GM19455 (cell line): ENCODE results near the gene ERFE.

Source experiments
- ATAC-seq: cut with Tn5 transposase; IDR thresholded peaks from one replicate; pipeline ENCODE4 v1.9.1; 2021; ENCODE audit not compliant: unreplicated experiment

The ERFE gene

DNA sequence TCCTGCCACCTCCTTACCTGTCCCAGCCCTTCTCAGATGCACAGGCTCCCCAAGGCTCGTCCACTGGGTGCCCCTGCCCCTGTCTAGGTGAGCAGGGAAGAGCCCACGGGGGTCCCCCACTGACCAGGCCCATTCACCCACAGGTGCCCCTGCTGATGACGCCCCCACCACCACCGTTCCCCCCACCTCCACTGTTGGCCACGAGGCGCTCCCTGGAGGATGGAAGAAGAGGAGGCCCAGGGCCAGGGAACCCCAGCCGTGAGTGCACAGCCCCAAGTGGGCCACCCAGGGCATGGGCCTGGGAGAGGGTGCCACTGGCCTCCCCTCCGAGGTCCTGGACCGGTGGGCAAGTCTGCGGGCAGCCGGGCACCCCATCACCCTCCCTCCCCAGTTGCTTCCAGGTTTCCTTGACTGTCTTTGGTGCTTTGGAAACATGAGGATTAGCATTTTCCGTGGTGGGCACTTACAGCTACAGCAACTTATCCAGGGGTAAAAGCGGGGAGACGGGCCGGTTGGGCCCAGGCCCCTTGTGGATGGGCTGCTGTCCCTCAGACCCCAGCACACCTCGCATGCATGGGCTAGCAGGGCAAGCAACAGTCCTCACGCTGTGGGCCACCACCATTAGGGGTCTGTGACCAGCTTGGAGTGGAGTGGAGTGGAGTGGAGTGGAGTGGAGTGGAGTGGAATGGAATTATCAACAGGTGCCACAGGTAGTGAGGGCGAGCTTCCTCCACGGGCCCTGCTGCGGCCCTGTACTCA lies 33.5 kb upstream of the ERFE start:
- no peak for ATAC-seq

DNA sequence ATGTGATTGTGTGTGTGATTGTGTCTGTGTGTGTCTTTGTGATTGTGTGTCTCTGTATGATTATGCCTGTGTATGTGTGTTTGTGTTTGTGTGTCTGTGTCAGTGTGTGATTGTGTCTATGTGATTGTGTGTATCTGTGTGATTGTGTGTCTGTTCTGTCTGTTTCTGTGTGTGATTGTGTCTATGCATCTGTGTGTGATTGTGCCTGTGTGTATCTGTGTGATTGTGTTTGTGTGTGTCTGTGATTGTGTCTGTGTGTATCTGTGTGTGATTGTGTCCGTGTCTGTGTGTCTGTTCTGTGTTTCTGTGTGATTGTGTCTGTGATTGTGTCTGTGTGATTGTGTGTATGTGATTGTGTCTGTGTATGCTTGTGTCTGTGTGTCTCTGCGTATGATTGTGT lies 32.4 kb upstream of the ERFE start:
- no peak for ATAC-seq

DNA sequence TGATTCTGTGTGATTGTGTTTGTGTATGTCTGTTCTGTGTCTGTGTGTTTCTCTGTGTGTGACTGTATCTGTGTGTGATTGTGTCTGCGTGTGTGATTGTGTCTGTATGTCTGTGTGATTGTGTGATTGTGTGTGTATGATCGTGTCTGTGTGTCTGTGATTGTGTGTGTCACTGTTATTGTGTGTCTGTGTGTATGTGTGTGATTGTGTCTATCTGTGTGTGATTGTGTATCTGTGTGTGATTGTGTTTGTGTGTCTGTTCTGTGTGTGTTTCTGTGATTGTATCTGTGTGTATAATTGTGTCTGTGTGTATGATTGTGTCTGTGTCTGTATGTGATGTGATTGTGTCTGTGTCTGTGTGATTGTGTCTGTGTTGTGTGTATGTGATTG lies 32.0 kb upstream of the ERFE start:
- ATAC-seq = no peak

DNA sequence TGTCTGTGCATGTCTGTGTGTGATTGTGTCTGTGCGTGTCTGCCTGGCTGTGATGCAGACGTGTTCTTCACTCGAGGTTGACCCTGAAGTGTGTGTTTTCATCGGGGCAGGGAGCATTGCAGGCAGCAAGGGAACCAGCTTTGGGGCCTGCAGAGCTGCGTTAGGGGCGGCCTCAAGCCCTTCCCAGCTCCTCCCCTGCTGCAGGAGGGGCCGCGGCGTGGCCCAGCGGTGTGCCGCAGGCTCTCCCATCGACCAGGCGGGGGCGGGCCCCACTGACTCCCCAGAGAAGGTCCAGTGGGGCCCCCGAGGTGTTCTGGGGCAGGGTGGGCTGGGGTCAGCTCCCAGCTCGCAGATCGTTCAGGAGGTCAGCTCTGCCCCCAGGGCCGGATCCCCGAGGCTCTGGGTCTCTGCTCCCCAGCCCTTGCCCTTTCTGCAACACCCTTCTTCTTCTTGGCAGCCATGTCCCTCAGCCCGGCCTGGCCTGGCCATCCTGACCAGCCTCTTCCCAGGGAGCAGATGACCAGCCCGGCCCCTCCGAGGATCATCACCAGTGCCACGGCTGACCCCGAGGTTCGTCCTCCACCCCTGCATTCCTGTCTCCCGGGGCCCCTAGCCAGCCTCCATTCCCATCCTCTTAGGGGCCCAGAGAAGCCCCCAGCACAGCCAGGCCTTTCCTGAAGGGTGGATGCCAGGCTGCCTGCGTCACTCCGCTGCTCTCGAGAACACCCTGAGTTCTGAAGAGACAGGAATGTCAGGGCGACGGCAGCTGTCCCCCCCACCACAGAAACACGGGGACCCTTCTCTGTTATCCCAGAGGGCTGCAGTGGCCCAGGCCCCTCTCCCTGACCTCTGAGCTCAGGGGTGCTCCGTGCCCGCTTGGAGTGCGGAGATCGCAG lies 31.4 kb upstream of the ERFE start:
- ATAC-seq = no peak

- ATAC-seq = no peak
Measured at GRCh38 chr2:238128061-238128440, 30.7 kb upstream of the ERFE start.

DNA sequence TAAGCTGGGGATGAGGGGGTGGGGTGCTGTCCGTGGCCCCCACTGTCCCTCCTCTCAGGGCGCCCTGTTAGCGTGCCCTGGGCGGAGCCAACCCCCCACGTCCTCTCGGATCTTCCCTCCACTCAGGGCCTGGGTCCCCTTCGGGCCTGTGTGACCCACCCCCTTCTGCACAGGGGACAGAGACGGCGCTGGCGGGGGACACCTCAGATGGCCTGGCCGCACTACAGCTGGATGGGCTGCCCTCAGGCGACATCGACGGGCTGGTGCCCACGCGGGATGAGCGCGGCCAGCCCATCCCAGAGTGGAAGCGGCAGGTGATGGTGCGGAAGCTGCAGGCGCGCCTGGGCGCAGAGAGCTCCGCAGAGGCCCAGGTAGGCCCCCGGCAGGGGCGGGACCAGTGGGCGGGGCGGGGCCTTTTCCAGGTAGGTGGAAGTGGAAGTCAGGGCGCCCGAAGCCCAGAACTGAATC lies 30.2 kb upstream of the ERFE start:
- ATAC-seq = no peak

DNA sequence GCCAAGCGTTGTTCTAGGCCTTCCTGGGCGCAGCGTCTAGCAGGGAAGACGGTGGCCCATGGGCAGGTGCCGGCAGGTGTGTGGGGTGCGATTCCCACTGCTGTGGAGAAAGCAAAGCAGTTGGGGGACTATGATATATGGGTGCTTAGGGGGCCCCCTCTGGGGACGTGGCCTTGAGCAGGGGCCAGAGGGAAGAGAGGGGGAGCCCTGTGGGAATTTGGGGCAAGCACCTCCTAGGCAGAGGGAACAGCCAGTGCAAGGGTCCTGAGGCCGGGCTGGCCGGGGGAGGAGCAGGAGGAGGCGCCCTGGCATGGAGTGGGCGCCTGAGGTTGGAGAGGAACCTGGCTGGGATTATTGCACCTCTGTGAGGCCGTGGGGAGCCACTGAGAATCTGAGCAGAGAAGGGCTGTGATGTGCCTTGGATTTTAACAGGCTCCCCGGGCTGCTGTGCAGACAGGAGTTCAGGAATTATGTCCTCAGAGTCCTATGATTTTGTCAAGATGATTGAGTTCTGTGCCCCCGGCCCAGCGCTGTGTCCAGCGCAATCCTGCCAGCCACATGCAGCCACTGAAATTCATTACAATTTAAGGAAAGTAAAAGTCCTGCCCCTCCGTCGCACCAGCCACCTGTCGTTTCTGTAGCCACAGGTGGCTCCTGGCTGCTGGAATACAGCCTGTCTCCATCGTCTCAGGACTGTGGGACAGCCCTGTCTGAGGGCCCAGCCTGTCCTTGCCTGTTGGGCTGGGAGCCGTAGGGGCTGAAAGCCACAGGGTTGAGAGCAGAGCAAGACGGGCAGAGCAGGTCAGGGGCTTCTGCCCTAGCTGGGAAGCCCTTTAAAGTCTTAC lies 29.4 kb upstream of the ERFE start:
- no peak for ATAC-seq

- no peak for ATAC-seq
Measured at GRCh38 chr2:238130111-238130695, 28.6 kb upstream of the ERFE start.

DNA sequence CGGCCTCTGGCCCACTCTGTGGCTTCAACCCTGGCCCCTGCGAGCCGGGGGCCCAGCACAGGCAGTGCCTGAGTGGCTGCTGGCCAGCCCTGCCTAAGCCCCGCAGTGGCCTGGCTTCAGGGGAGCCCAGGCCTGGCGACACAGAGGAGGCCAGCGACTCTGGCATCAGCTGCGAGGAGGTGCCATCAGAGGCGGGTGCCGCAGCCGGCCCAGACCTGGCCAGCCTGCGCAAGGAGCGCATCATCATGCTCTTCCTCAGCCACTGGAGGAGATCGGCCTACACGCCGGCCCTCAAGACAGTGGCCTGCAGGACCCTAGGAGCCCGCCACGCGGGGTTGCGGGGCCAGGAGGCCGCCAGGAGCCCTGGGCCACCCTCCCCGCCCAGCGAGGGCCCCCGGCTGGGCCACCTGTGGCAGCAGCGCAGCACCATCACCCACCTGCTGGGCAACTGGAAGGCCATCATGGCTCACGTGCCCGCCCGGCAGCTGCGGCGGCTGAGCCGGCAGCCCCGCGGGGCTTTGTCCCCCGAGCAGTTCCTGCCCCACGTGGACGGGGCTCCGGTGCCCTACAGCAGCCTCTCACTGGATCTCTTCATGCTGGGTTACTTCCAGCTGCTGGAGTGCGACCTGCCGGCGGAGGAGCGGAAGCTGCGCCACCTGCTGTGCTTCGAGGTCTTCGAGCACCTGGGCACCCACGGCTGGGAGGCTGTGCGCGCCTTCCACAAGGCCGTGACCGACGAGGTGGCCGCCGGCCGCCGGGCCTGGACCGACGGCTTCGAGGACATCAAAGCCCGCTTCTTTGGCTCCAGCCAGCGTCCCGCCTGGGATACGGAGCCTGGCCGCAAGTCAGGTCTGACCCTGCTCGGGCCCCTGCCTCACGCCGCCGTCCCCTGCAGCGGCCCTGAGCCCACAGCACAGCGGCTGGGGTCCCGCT lies 27.8 kb upstream of the ERFE start:
- ATAC-seq = no peak

- no peak for ATAC-seq
Measured at GRCh38 chr2:238131761-238132462, 26.9 kb upstream of the ERFE start.

GRCh38 chr2:238132463-238133450 lies 26.0 kb upstream of the ERFE start:
- no peak for ATAC-seq

DNA sequence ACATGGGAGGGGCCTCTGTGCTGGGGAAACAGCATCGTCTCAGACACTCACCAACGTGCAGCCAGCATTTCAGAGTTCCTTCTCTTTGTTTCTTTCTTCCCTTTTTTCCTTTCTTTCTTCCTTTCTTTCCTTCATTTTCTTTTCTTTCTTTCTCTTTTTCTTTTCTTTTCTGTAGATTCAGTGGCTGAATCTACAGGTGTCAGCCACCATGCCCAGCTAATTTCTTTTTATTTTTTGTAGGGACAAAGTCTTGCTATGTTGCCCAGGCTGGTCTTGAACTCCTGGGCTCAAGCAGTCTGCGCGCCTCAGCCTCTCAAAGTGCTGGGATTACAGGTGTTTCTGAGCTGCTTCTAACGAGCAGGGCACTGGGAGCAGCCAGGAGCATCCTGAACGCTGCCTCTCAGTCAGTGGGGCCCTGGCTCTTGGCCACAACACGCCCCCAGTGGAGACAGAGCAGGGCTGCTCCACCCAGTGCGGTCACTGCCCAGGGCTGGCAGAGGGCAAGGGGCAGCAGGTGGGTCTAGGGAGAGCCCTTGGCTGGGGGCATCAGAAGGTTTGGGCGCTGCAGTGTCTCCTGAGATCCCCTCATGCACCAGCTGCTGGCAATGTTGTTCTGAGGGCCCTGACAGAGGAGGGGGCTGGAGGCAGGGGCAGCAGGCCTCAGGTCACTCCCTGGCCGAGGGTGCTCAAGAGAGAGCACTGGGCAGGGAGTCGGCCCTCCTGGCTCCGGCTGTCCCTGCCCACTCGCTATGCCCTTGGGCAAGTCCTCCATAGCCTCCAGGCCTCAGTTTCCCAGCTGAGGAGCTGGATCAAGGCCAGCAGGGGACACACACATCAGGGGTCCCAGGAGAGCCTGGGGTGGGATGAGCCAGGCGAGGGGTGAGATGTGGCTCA lies 25.0 kb upstream of the ERFE start:
- ATAC-seq = no peak

DNA sequence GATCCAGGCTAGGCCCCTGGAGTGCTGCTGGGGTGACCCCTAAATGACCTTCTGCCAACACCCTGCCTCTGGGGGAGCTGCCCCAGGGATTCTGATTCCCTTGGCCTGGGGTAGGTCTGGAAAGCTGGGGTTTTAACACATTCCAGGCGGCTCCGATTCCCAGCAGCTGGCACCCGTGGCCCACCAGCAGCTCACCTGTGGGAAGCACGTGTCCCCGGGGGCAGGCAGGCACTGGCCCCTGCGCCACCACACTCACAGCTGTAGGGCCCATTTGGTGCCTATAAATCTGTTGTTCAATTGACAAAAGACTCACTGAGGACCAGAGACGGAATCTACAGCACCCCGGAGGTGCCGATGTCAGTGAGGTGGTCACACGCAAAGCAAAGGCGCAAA lies 24.4 kb upstream of the ERFE start:
- no peak for ATAC-seq

- no peak for ATAC-seq
Measured at GRCh38 chr2:238135601-238136150, 23.1 kb upstream of the ERFE start.

DNA sequence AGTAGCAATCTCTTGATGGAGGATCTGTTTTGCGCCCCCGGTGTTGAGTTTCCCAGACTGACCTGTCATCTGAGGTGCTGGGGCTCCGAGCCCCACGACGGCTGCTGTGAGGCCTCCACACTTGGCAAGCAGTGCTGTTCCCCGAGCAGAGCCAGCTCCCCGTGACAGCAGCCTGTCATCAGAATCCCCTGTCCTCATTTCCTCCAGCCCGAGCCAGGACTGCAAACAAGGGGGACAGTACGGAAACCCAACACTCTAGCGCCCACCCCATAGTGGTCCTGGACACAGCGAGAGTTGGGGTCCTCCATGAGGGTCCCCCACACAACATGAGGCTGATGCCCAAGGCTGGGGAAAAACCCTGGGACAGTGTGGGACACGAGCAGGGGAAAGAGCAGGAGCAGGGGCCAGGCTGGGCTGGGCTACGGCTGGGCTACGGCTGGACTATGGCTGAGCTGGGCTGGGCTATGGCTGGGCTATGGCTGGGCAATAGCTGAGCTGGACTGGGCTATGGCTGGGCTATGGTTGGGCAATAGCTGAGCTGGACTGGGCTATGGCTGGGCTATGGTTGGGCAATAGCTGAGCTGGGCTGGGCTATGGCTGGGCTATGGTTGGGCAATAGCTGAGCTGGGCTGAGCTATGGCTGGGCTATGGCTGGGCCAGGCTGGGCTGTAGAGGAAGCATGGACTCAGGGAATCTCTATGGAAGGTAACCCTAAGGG lies 21.8 kb upstream of the ERFE start:
- ATAC-seq = no peak

- ATAC-seq = no peak
Measured at GRCh38 chr2:238137885-238138284, 20.9 kb upstream of the ERFE start.
